NCI-H748 (cell line): ENCODE data around the gene MEST.
"Not testable (repeated sequence)": the region's sequence is repeated elsewhere in the genome, so short reads cannot be mapped to it uniquely, and the experiment has no call there.

Experiments used
- DNase-seq: peaks from one replicate; lab custom pipeline; 2025; ENCODE audit not compliant: unreplicated experiment; lab: John Stamatoyannopoulos, UW

Gene MEST

GRCh38 chr7:130483031-130483430, 8.9 kb upstream of the MEST start:
- DNase-seq = no peak

- no peak for DNase-seq
These were observed 6.2 kb upstream of the MEST start for GRCh38 chr7:130485734-130486113.

GRCh38 chr7:130486114-130486953, 5.6 kb upstream of the MEST start:
- peak; percentile 86 for DNase-seq

GRCh38 chr7:130486954-130487436, 4.9 kb upstream of the MEST start:
- no peak for DNase-seq

- DNase-seq = no peak
These were observed 3.3 kb upstream of the MEST start for GRCh38 chr7:130488392-130489139.

- DNase-seq = no peak
These were observed 2.5 kb upstream of the MEST start for GRCh38 chr7:130489140-130489983.

- DNase-seq = peak; percentile 67
These were observed 1.5 kb upstream of the MEST start for GRCh38 chr7:130490311-130490791.

- DNase-seq = peak; percentile 65
These were observed 739 bp upstream of the MEST start for GRCh38 chr7:130490888-130491804.

- DNase-seq = no peak
These were observed 814 bp downstream of the MEST start for GRCh38 chr7:130492523-130493274.

GRCh38 chr7:130493275-130493873, 1.5 kb downstream of the MEST start:
- no peak for DNase-seq

GRCh38 chr7:130494431-130494858, 2.6 kb downstream of the MEST start:
- DNase-seq = no peak

GRCh38 chr7:130500463-130500862, 8.6 kb downstream of the MEST start:
- no peak for DNase-seq

- no peak for DNase-seq
These were observed 9.0 kb downstream of the MEST start for GRCh38 chr7:130500910-130501309.

- no peak for DNase-seq
These were observed 13.9 kb downstream of the MEST start for GRCh38 chr7:130505753-130506152.

- no peak for DNase-seq
These were observed 14.5 kb downstream of the MEST start for GRCh38 chr7:130506358-130506757.

GRCh38 chr7:130512038-130512437, 20.2 kb downstream of the MEST start:
- not testable (repeated sequence) for DNase-seq

- DNase-seq = no peak
These were observed 21.6 kb downstream of the MEST start for GRCh38 chr7:130513447-130513846.

- no peak for DNase-seq
These were observed 23.6 kb downstream of the MEST start for GRCh38 chr7:130515315-130516040.
